HepG2 (cell line): ENCODE measurements around the gene DACT2. TPM values are rescaled to one million over a fixed set of nuclear protein-coding genes. Genes with fewer than 3 reads are reported as not detected.
A peak's percentile ranks its signal among the peaks of the same experiment; 100 is the strongest.

Source experiments
- ELF1 ChIP-seq: sonication (generic); formaldehyde crosslinking; IDR thresholded peaks from 2 replicates; pipeline ENCODE4 v1.4.0; 2020; ENCODE audit warnings: missing genetic modification reagents
- ETV5 ChIP-seq: IDR thresholded peaks from 2 replicates; pipeline ENCODE4 v1.6.1; 2018; ENCODE audit warnings: missing biosample characterization, missing genetic modification reagents, inconsistent platforms, borderline replicate concordance
- FOSL2 ChIP-seq: sonication (generic); formaldehyde crosslinking; IDR thresholded peaks from 2 replicates; pipeline ENCODE4 v1.4.0; 2020; ENCODE audit warnings: missing genetic modification reagents
- HDAC2 ChIP-seq: sonication (generic); formaldehyde crosslinking; IDR thresholded peaks from 2 replicates; pipeline ENCODE4 v1.4.0; 2020; ENCODE audit warnings: missing genetic modification reagents
- HIVEP1 ChIP-seq: sonication (generic); formaldehyde crosslinking; IDR thresholded peaks from 2 replicates; pipeline ENCODE4 v1.4.0; 2020; ENCODE audit warnings: mild to moderate bottlenecking, missing genetic modification reagents
- ISL2 ChIP-seq: sonication (generic); formaldehyde crosslinking; IDR thresholded peaks from 2 replicates; pipeline ENCODE4 v1.5.0; 2020; ENCODE audit warnings: missing genetic modification reagents
- KDM4B ChIP-seq: sonication (generic); formaldehyde crosslinking; IDR thresholded peaks from 2 replicates; pipeline ENCODE4 v1.4.0; 2020; ENCODE audit warnings: missing genetic modification reagents
- MIER3 ChIP-seq: IDR thresholded peaks from 2 replicates; pipeline ENCODE4 v1.6.1; 2016; ENCODE audit warnings: missing compliant biosample characterization, borderline replicate concordance
- MTA3 ChIP-seq: sonication (generic); formaldehyde crosslinking; IDR thresholded peaks from 2 replicates; pipeline ENCODE4 v1.4.0; 2020; ENCODE audit warnings: missing genetic modification reagents
- RXRA ChIP-seq: sonication (generic); formaldehyde crosslinking; IDR thresholded peaks from 2 replicates; pipeline ENCODE4 v1.5.1; 2020; ENCODE audit warnings: missing genetic modification reagents
- RXRB ChIP-seq: IDR thresholded peaks from 2 replicates; pipeline ENCODE4 v1.6.1; 2016; ENCODE audit warnings: borderline replicate concordance, missing genetic modification reagents, missing compliant biosample characterization
- SKIL ChIP-seq: sonication (generic); formaldehyde crosslinking; IDR thresholded peaks from 2 replicates; pipeline ENCODE4 v1.8.0; 2022; ENCODE audit warnings: missing genetic modification reagents, mild to moderate bottlenecking, moderate library complexity, borderline replicate concordance
- TFE3 ChIP-seq: IDR thresholded peaks from 2 replicates; pipeline ENCODE4 v1.6.1; 2016
- ZBTB37 ChIP-seq: sonication (generic); formaldehyde crosslinking; IDR thresholded peaks from 2 replicates; pipeline ENCODE4 v1.4.0; 2020; ENCODE audit warnings: mild to moderate bottlenecking, missing genetic modification reagents
- ZNF556 ChIP-seq: sonication (generic); formaldehyde crosslinking; IDR thresholded peaks from 2 replicates; pipeline ENCODE4 v1.4.0; 2020; ENCODE audit warnings: mild to moderate bottlenecking, missing genetic modification reagents, borderline replicate concordance
- ZNF646 ChIP-seq: sonication (generic); formaldehyde crosslinking; IDR thresholded peaks from 2 replicates; pipeline ENCODE4 v1.9.0; 2021; ENCODE audit warnings: mild to moderate bottlenecking, missing genetic modification reagents
- polyA plus RNA-seq, 8 experiments: library from polyadenylated mRNA; depleted of rRNA in 3 of 8; stranded (reverse) in 7 of 8; unstranded in 1 of 8; fragments of >200 nt; fragmentation: Illumina TruSeq in 4 of 8; extraction: Trizol in 4 of 8; gene quantifications; 2 replicates each; pipeline versions ENCODE4 v1.2.1 to v1.2.3, GENCODE V29; 2011 to 2016; ENCODE audit warnings: low read depth in 4 of 8, missing spikeins in 1 of 8, mixed read lengths in 1 of 8; ENCODE audit not compliant: insufficient read depth in 1 of 8
- total RNA-seq, 5 experiments: library from RNA; depleted of rRNA; stranded (reverse); fragments of >200 nt; fragmentation: Illumina TruSeq; extraction: Trizol; gene quantifications; 2 replicates each; pipeline ENCODE4 v1.2.3, GENCODE V29; 2016; ENCODE audit warnings: low read depth in 1 of 5
- TF ChIP-seq, protein P1 (sequence below): sonication (generic); formaldehyde crosslinking; IDR thresholded peaks from 2 replicates; pipeline ENCODE4 v1.4.0; 2020; ENCODE audit warnings: missing genetic modification reagents

Gene DACT2
- total and polyA plus RNA-seq, 2 of the 13 experiments (the other 11 are each of a cell fraction or from before 2014, with no cell fraction given) = 0.15 TPM; not detected in 1

DNA sequence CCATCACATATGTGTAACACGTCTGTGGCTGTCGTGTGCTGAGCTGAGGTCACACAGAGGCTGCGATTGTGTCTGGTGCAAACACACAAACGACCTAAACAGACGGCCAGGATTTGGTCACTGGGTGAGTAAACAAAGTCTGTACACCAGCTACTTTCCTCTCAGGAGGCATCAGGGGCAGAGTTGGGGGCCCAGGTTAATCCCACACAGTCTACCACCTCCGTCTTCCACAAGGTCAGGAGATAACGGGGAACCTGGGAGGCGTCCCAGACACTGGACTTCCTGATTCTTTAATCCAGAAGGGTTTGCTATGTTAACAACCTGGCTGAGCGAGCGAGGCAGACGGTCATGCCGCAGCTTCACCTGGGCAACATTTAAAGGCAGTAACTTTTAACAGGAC lies 1.5 kb downstream of the DACT2 start (continued):
- TF ChIP-seq ZNF646 (CRISPR knock-in tag) = peak; percentile 30; the same call in 1 of the 2 replicates
- 0 out of 2 replicates have a peak, but pooled peaks have one; percentile 30 for TF ChIP-seq FOSL2
- TF ChIP-seq RXRB (CRISPR knock-in tag) = peak; percentile 60; the same call in 1 of the 2 replicates
- TF ChIP-seq ZBTB37 = no peak
- peak; percentile 89 for TF ChIP-seq SKIL (CRISPR knock-in tag)
- TF ChIP-seq HDAC2 = peak; percentile 60; the same call in 1 of the 2 replicates
- no peak for TF ChIP-seq KDM4B (CRISPR knock-in tag)
- 0 out of 2 replicates have a peak, but pooled peaks have one; percentile 38 for TF ChIP-seq ELF1
- no peak for TF ChIP-seq MTA3
- TF ChIP-seq RXRA (CRISPR knock-in tag) = peak; percentile 43; the same call in 1 of the 2 replicates
- no peak for TF ChIP-seq TFE3 (CRISPR knock-in tag)
- TF ChIP-seq ZNF556 (CRISPR knock-in tag) = no peak
- TF ChIP-seq HIVEP1 (CRISPR knock-in tag) = peak; percentile 53; the same call in 1 of the 2 replicates
- 0 out of 2 replicates have a peak, but pooled peaks have one; percentile 23 for TF ChIP-seq MIER3 (CRISPR knock-in tag)
- TF ChIP-seq, protein P1, sequence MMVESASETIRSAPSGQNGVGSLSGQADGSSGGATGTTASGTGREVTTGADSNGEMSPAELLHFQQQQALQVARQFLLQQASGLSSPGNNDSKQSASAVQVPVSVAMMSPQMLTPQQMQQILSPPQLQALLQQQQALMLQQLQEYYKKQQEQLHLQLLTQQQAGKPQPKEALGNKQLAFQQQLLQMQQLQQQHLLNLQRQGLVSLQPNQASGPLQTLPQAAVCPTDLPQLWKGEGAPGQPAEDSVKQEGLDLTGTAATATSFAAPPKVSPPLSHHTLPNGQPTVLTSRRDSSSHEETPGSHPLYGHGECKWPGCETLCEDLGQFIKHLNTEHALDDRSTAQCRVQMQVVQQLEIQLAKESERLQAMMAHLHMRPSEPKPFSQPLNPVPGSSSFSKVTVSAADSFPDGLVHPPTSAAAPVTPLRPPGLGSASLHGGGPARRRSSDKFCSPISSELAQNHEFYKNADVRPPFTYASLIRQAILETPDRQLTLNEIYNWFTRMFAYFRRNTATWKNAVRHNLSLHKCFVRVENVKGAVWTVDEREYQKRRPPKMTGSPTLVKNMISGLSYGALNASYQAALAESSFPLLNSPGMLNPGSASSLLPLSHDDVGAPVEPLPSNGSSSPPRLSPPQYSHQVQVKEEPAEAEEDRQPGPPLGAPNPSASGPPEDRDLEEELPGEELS = peak; percentile 81
- peak; percentile 37; the same call in 1 of the 2 replicates for TF ChIP-seq ETV5 (CRISPR knock-in tag)
- peak; percentile 37; the same call in 1 of the 2 replicates for TF ChIP-seq ISL2 (CRISPR knock-in tag)
